Testis (tissue), 2 donors: Measurements from ENCODE around the gene CASP3.

Experiments
- CTCF ChIP-seq, 3 experiments: fragments of 450-650 bp in 2 of 3; fragments of 200-600 bp in 1 of 3; sonication (generic) in 1 of 3; IDR thresholded peaks; one replicate each; pipeline ENCODE4 v1.5.1; 2016 to 2019; ENCODE audit warnings: antibody characterized with exemption in 3 of 3, mild to moderate bottlenecking in 2 of 3, moderate library complexity in 1 of 3
- POLR2A ChIP-seq: fragments of 450-650 bp; IDR thresholded peaks from one replicate; pipeline ENCODE4 v1.6.1; 2017; ENCODE audit warnings: antibody characterized with exemption, mild to moderate bottlenecking, moderate library complexity

- TF ChIP-seq POLR2A = no peak
- no peak for TF ChIP-seq CTCF (IDR thresholded peaks at IDR 0.05)
Measured at GRCh38 chr4:184668511-184669114, 19.4 kb upstream of the CASP3 start.
